Sigmoid colon (tissue), 7 donors: Measurements from ENCODE around the gene ADCY1. TPM values are rescaled to one million over a fixed set of nuclear protein-coding genes. Genes with fewer than 3 reads are reported as not detected.

Experiments
- DNase-seq: peaks from one replicate; pipeline ENCODE4 v3.0.0-alpha.2; 2019
- H3K27ac ChIP-seq, 4 donors: fragments of 200-600 bp; sonication (generic); one replicate each; pipeline ENCODE4 v1.5.1; 2016 to 2019; ENCODE audit warnings: mild to moderate bottlenecking in 1 of 4
- H3K27me3 ChIP-seq, 3 donors: fragments of 200-600 bp; sonication (generic); one replicate each; pipeline ENCODE4 v1.5.1; 2019; ENCODE audit warnings: mild to moderate bottlenecking in 1 of 3
- H3K36me3 ChIP-seq, 4 donors: fragments of 200-600 bp; sonication (generic); one replicate each; pipeline ENCODE4 v1.5.1; 2016 to 2019
- H3K4me1 ChIP-seq, 4 donors: fragments of 200-600 bp; sonication (generic); one replicate each; pipeline ENCODE4 v1.5.1; 2017 to 2019
- H3K4me3 ChIP-seq, 4 donors: fragments of 200-600 bp; sonication (generic); one replicate each; pipeline ENCODE4 v1.5.1; 2017 to 2019; ENCODE audit warnings: mild to moderate bottlenecking in 2 of 4, moderate library complexity in 1 of 4
- H3K9me3 ChIP-seq, 4 donors: fragments of 200-600 bp in 3 of 4; sonication (generic) in 3 of 4; one replicate each; pipeline versions ENCODE4 v1.5.1 to v1.6.1; 2013 to 2019
- CTCF ChIP-seq, 4 experiments: fragments of 450-650 bp in 3 of 4; fragments of 200-600 bp in 1 of 4; IDR thresholded peaks; one replicate each; pipeline ENCODE4 v1.5.1; 2016 to 2019; ENCODE audit warnings: antibody characterized with exemption in 4 of 4, mild to moderate bottlenecking in 3 of 4, moderate library complexity in 2 of 4
- EP300 ChIP-seq, 4 donors: sonication (generic); formaldehyde crosslinking; IDR thresholded peaks; one replicate each; pipeline ENCODE4 v1.6.1; 2017; ENCODE audit warnings: antibody characterized with exemption in 4 of 4
- POLR2A ChIP-seq, 2 donors: fragments of 450-650 bp; IDR thresholded peaks; one replicate each; pipeline ENCODE4 v1.6.1; 2016; ENCODE audit warnings: antibody characterized with exemption in 2 of 2, mild to moderate bottlenecking in 2 of 2, moderate library complexity in 2 of 2
- POLR2AphosphoS5 ChIP-seq, 4 donors: sonication (generic); formaldehyde crosslinking; IDR thresholded peaks; one replicate each; pipeline ENCODE4 v1.6.1; 2017; ENCODE audit warnings: antibody characterized with exemption in 4 of 4
- WGBS, 2 donors: extraction: QIAGEN DNeasy Blood & Tissue Kit; methylation state at CpG; one replicate each; pipeline ENCODE4 v1.1.7; 2013; 5-methylcytosine and 5-hydroxymethylcytosine counted together
- intact Hi-C: fragments of 100-400 bp; cut with DNase I; formaldehyde crosslinking; loops from one replicate; pipeline ENCODE4 v1.15.1; 2023
- polyA plus RNA-seq, 3 donors: library from polyadenylated mRNA; stranded (reverse); fragments of 200-250 nt; gene quantifications; one replicate each; pipeline ENCODE4 v1.2.3, GENCODE V29; 2013
- total RNA-seq, 4 donors: library from RNA; depleted of rRNA; stranded (reverse); fragments of >200 nt; gene quantifications; one replicate each; pipeline ENCODE4 v1.1.0, GENCODE V29; 2016
- donor health status: healthy with polysubstance abuse.
- donor health status: Bipolar disorder and iron deficiency.
- donor health status: healthy.

ADCY1 gene
- total and polyA plus RNA-seq, 7 donors: 0.23 to 0.71 (median 0.55) TPM

GRCh38 chr7:45566386-45566785, 7.8 kb upstream of the ADCY1 start:
- H3K36me3 ChIP-seq: no peaks in the 10 kb centered on the region
- H3K4me3 ChIP-seq: no peak overlapping the region
- peaks cover 0 to 5% (median 0%) of the 10 kb centered on the region in 4 donors for H3K4me1 ChIP-seq
- H3K27me3 ChIP-seq: peaks cover 0 to 6% (median 0%) of the 10 kb centered on the region in 3 donors
- H3K9me3 ChIP-seq: no peaks in the 10 kb centered on the region
- DNase-seq: no peak
- no peak overlapping the region for H3K27ac ChIP-seq
- no peak for TF ChIP-seq EP300 (IDR thresholded peaks at IDR 0.05)
- TF ChIP-seq POLR2AphosphoS5 (IDR thresholded peaks at IDR 0.05): no peak
- no peak for TF ChIP-seq CTCF (IDR thresholded peaks at IDR 0.05)
- TF ChIP-seq POLR2A (IDR thresholded peaks at IDR 0.05): no peak
- 85 to 92% methylated on average over 5 of the region's 5 CpGs for WGBS, 2 donors
- intact Hi-C loops: no loop called here

- DNase-seq: no peak
- no peaks in the 10 kb centered on the region for H3K36me3 ChIP-seq
- H3K4me3 ChIP-seq: no peak overlapping the region
- peaks cover 0 to 5% (median 0%) of the 10 kb centered on the region in 4 donors for H3K4me1 ChIP-seq
- no peaks in the 10 kb centered on the region for H3K9me3 ChIP-seq
- WGBS, 2 donors: 94 to 97% methylated on average over 4 of the region's 4 CpGs
- TF ChIP-seq POLR2A (IDR thresholded peaks at IDR 0.05) (no peak), CTCF (IDR thresholded peaks at IDR 0.05) (no peak), EP300 (IDR thresholded peaks at IDR 0.05) (no peak), POLR2AphosphoS5 (IDR thresholded peaks at IDR 0.05) (no peak)
- H3K27ac ChIP-seq: no peak overlapping the region
- intact Hi-C loops: no loop called here
- peaks cover 0 to 6% (median 0%) of the 10 kb centered on the region in 3 donors for H3K27me3 ChIP-seq
Measured at GRCh38 chr7:45566961-45567360, 7.2 kb upstream of the ADCY1 start.

- TF ChIP-seq POLR2A (IDR thresholded peaks at IDR 0.05) (no peak), CTCF (IDR thresholded peaks at IDR 0.05) (no peak), POLR2AphosphoS5 (IDR thresholded peaks at IDR 0.05) (no peak), EP300 (IDR thresholded peaks at IDR 0.05) (no peak)
- peaks cover 0 to 6% (median 0%) of the 10 kb centered on the region in 3 donors for H3K27me3 ChIP-seq
- H3K36me3 ChIP-seq: no peaks in the 10 kb centered on the region
- intact Hi-C loops: no loop called here
- 74 to 79% methylated on average over 1 of the region's 1 CpG for WGBS, 2 donors
- no peaks in the 10 kb centered on the region for H3K9me3 ChIP-seq
- no peak for DNase-seq
- no peak overlapping the region for H3K27ac ChIP-seq
- H3K4me3 ChIP-seq: no peak overlapping the region
- H3K4me1 ChIP-seq: peaks cover 0 to 5% (median 0%) of the 10 kb centered on the region in 4 donors
Measured at GRCh38 chr7:45567713-45568112, 6.5 kb upstream of the ADCY1 start.

DNA sequence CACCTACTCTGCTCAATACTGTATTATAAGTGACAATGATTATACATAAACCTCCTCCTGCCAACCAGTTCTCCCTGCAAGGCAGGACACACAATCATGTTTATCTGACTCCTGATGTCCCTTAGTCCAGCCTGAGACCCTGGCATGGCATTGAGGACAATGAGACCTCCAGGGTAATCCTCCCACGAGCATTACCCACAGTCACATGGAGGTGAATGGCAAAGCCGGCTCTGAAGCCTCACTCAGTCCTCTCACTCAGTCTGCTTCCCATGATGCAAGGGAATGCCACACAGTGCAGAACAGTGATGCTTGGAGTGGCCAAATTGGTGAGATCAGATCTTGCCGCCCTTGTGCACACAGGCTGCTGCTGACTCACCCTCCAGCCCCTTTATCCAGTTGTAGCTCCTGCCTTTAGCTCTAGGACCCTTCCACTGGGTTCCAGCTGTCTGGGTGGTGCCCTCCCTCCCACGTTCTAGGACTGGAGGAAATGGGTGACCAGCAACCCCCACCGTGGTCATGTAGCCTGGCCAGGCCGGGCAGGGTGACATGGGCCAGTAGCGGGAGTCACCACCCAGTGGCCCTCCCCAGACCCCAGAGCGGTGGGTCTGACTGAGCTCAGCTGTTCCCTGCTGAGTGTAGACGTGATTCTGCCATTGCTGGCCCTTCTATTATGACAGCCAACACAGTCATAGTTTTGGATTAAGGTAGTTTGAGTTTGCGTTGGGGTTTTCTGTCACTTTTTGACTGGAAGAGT, 5.5 kb upstream of the ADCY1 start:
- H3K27ac ChIP-seq: no peak overlapping the region
- H3K4me3 ChIP-seq: no peak overlapping the region
- intact Hi-C loops: no loop called here
- TF ChIP-seq EP300 (IDR thresholded peaks at IDR 0.05) (no peak), POLR2AphosphoS5 (IDR thresholded peaks at IDR 0.05) (no peak), POLR2A (IDR thresholded peaks at IDR 0.05) (no peak), CTCF (IDR thresholded peaks at IDR 0.05) (no peak)
- no peaks in the 10 kb centered on the region for H3K9me3 ChIP-seq
- WGBS, 2 donors: 75 to 83% methylated on average over 10 of the region's 10 CpGs
- DNase-seq: no peak
- no peaks in the 10 kb centered on the region for H3K36me3 ChIP-seq
- peaks cover 0 to 10% (median 3%) of the 10 kb centered on the region in 3 donors for H3K27me3 ChIP-seq
- peaks cover 0 to 5% (median 0%) of the 10 kb centered on the region in 4 donors for H3K4me1 ChIP-seq
